ENCODE results near the gene RPS6KA4.
"Not testable (repeated sequence)": the region's sequence is repeated elsewhere in the genome, so short reads cannot be mapped to it uniquely, and the experiment has no call there.

The RPS6KA4 gene

DNA sequence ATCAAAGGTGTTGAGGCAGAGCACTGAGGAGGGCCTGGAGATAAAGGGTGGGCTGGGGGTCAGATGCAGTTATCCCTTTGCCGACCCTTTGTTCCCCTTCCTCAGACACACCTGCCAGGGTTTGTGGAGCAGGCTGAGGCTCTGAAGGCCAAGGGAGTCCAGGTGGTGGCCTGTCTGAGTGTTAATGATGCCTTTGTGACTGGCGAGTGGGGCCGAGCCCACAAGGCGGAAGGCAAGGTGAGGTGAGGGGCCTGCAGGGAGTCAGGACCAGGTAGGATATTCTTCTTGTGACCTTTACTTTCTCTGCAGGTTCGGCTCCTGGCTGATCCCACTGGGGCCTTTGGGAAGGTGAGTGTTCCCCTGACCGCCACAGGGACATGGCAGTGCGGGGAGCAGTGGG lies 38.4 kb upstream of the RPS6KA4 start:
- Mint-ChIP-seq H3K9me3 (no peaks in the 10 kb centered on the region), H3K27ac (no peak overlapping the region), H3K4me1 (peaks cover 28 to 49% of the 10 kb centered on the region in 2 donors), H3K36me3 (peaks cover 51 to 53% of the 10 kb centered on the region in 2 donors), H3K4me3 (no peak overlapping the region), H3K27me3 (no peaks in the 10 kb centered on the region)
- DNase-seq: no peak
- no peak for ATAC-seq (replicated peaks)

DNA sequence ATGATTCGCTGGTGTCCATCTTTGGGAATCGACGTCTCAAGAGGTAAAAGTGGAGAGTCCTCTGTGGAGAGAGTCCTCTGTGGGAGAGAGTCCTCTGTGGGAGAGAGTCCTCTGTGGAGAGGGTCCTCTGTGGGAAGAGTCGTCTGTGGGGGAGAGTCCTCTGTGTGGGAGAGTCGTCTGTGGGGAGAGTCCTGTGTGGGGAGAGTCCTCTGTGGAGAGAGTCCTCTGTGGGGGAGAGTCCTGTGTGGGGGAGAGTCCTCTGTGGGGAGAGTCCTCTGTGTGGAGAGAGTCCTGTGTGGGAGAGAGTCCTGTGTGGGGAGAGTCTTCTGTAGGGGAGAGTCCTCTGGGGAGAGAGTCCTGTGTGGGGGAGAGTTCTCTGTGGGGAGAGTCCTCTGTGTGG lies 37.9 kb upstream of the RPS6KA4 start:
- H3K27ac Mint-ChIP-seq: no peak overlapping the region
- ATAC-seq (replicated peaks): no peak

DNA sequence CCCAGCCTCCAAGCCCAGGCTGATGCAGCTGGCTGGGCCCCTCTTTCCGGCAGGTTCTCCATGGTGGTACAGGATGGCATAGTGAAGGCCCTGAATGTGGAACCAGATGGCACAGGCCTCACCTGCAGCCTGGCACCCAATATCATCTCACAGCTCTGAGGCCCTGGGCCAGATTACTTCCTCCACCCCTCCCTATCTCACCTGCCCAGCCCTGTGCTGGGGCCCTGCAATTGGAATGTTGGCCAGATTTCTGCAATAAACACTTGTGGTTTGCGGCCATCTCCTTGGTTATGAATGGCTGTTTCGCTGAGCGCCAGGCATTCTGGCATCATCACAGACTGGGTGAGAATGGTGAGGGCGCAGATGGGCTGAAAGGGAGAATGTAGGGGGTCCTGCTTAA lies 37.4 kb upstream of the RPS6KA4 start:
- H3K27me3 Mint-ChIP-seq: no peaks in the 10 kb centered on the region
- H3K4me3 Mint-ChIP-seq: no peak overlapping the region
- DNase-seq (no peak), ATAC-seq (replicated peaks) (no peak)
- H3K4me1 Mint-ChIP-seq: peaks cover 24 to 42% of the 10 kb centered on the region in 2 donors
- H3K27ac Mint-ChIP-seq: no peak overlapping the region
- H3K9me3 Mint-ChIP-seq: no peaks in the 10 kb centered on the region
- peaks cover 47 to 49% of the 10 kb centered on the region in 2 donors for H3K36me3 Mint-ChIP-seq

More for the DNA sequence above, 37.9 kb upstream of the RPS6KA4 start:
- Mint-ChIP-seq H3K36me3 (peaks cover 51 to 53% of the 10 kb centered on the region in 2 donors), H3K27me3 (no peaks in the 10 kb centered on the region), H3K9me3 (no peaks in the 10 kb centered on the region), H3K4me3 (no peak overlapping the region), H3K4me1 (peaks cover 28 to 47% of the 10 kb centered on the region in 2 donors)
- DNase-seq: no peak

DNA sequence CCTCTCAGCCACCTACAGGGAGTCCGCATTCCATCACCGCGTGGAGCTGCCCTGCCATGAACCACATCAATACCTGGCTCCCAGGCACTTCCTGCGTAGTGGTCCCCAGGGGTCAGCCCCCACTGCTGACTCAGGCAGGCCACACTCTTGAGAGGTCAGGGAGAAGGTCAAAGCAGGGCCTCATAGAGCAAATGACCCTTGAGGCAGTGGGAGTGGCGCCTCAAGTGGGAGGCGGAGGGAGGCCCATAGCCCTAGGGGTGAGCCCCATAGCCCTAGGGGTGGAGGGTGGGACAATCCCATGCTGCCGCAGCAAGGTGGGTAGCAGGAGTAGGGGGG lies 36.1 kb upstream of the RPS6KA4 start:
- no peak for ATAC-seq (replicated peaks)
- peaks cover 18 to 30% of the 10 kb centered on the region in 2 donors for H3K4me1 Mint-ChIP-seq
- no peaks in the 10 kb centered on the region for H3K27me3 Mint-ChIP-seq
- no peak for DNase-seq
- H3K9me3 Mint-ChIP-seq: peaks cover 0 to 2% of the 10 kb centered on the region in 2 donors
- no peak overlapping the region for H3K4me3 Mint-ChIP-seq
- peaks cover 37 to 41% of the 10 kb centered on the region in 2 donors for H3K36me3 Mint-ChIP-seq
- H3K27ac Mint-ChIP-seq: no peak overlapping the region

DNA sequence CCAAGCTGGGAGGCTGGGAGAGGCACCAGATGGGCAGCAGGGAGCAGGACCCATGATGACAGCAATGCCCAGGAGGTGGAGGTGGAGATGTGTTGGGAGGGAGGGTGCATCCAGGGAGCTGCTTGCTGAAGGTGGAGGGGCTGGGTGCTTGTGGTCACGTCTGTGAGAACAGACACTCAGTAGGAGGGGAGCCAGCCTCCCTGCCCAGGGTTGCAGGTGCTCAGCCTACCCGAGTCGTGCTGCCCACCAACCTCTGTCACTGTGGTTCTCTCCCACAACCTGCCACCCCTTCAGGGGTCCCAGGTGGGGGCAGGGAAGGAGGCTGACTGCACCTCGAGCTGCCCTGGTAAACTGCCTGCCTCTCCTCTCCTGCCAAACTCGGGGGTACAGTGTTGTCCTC lies 35.6 kb upstream of the RPS6KA4 start:
- H3K4me3 Mint-ChIP-seq: no peak overlapping the region

DNA sequence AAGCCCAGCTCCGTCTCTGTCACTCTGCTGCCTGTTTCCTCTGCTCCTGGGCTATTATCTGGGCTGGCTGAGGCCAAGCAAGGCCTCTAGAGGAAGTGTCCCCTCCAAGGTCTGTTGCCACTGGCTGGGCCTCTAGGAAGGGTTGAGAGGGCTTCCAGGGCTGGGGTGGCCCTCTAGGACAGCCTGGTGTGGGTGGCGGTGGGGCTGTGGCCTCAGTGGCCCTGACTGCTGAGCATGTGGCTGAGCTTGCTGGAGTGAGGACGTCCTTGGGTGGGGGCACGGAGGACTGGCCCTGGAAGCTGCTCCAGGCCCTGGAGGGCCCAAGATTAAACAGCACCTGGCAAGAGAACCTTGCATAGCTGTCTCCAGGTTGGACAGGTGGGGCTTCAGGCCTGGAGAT lies 35.0 kb upstream of the RPS6KA4 start:
- not testable (repeated sequence) for H3K4me3 Mint-ChIP-seq; ATAC-seq (replicated peaks); H3K27ac Mint-ChIP-seq; DNase-seq; H3K27me3 Mint-ChIP-seq; H3K9me3 Mint-ChIP-seq
- peaks cover 15 to 20% of the 10 kb centered on the region in 2 donors for H3K4me1 Mint-ChIP-seq
- peaks cover 32 to 38% of the 10 kb centered on the region in 2 donors for H3K36me3 Mint-ChIP-seq

More for the DNA sequence above, 35.6 kb upstream of the RPS6KA4 start:
- Mint-ChIP-seq H3K4me1 (peaks cover 16 to 25% of the 10 kb centered on the region in 2 donors), H3K36me3 (peaks cover 33 to 41% of the 10 kb centered on the region in 2 donors), H3K9me3 (peaks cover 0 to 2% of the 10 kb centered on the region in 2 donors), H3K27me3 (no peaks in the 10 kb centered on the region), H3K27ac (no peak overlapping the region)
- no peak for ATAC-seq (replicated peaks)
- no peak for DNase-seq

DNA sequence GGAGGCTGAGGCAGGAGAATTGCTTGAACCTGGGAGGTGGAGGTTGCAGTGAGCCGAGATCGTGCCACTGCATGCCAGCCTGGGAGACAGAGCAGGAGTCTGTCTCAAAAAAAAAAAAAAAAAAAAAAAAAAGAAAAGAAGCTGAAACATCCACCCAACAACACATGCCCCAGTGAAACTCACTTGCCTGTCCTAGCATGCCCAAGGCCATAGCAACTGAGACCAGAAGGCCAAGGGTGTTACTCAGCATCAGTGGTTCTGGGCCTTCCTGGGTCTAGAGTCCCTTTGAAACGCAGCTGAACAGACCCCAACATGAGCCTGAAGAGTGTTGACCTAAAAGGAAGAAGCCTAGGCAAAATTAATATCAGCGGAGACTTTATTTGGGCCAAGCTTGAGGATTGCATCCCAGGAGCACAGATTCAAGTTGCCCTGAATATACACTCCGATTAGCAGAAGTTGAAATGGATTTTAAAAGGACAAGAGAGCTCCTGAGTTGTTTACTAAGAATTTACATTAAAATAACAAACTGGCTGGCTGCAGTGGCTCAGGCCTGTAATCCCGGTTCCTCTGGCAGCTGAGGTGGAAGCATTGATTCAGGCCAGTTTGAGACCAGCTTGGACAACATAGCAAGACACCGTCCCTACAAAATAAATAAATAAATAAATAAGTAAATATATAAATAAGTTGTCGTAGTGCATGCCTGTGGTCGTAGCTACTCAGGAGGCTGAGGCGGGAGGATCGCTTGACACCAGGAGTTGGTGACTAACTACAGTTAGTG lies 34.1 kb upstream of the RPS6KA4 start:
- DNase-seq: no peak
- Mint-ChIP-seq H3K4me1 (peaks cover 9 to 11% of the 10 kb centered on the region in 2 donors), H3K4me3 (no peak overlapping the region)

DNA sequence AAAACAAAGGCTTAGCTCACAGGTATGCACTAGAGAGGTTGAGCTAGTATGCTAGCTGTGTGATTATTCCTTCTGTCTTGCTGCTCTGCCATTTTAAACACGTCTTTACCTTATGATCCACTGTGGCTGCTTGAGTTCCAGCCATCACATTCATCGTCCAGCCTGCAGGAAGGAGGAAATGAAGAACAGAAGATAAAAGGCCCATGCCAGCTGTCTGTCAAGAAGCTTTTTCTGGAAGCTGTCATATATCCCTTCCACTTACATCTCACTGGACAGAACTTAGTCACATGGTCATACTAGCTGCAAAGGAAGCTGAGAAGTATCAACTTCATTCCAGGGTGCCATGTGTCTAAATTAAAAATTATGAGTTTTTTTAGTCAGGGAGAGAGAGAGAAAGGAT lies 31.6 kb upstream of the RPS6KA4 start:
- no peak overlapping the region for H3K4me3 Mint-ChIP-seq
- ATAC-seq (replicated peaks) (no peak), DNase-seq (no peak)
- peaks cover 0 to 2% of the 10 kb centered on the region in 2 donors for H3K9me3 Mint-ChIP-seq
- no peaks in the 10 kb centered on the region for H3K27me3 Mint-ChIP-seq
- H3K36me3 Mint-ChIP-seq: peaks cover 4 to 5% of the 10 kb centered on the region in 2 donors
- H3K27ac Mint-ChIP-seq: no peak overlapping the region
- H3K4me1 Mint-ChIP-seq: peaks cover 10 to 18% of the 10 kb centered on the region in 2 donors

More for the DNA sequence above, 34.1 kb upstream of the RPS6KA4 start:
- Mint-ChIP-seq H3K27me3 (no peaks in the 10 kb centered on the region), H3K27ac (no peak overlapping the region), H3K36me3 (peaks cover 24 to 30% of the 10 kb centered on the region in 2 donors), H3K9me3 (peaks cover 0 to 2% of the 10 kb centered on the region in 2 donors)
- ATAC-seq (replicated peaks): no peak

DNA sequence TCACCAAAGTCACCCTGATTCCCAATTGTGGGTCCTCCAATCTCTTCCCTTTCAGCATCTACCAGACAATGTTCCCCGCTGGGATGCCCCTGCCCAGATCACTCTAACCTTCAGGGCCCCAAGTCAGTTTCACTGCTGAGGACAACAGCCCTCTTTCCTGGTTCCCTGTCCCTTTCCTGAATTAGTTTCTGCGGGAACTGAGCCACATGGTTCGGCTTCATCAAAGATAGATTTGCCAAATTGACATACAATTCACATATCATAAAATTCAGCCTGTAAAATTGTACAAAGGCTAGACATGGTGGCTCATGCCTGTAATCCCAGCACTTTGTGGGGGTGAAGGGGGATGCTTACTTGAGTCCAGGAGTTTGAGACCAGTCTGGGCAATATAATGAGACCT lies 31.0 kb upstream of the RPS6KA4 start:
- no peak overlapping the region for H3K4me3 Mint-ChIP-seq
- ATAC-seq (replicated peaks): no peak

DNA sequence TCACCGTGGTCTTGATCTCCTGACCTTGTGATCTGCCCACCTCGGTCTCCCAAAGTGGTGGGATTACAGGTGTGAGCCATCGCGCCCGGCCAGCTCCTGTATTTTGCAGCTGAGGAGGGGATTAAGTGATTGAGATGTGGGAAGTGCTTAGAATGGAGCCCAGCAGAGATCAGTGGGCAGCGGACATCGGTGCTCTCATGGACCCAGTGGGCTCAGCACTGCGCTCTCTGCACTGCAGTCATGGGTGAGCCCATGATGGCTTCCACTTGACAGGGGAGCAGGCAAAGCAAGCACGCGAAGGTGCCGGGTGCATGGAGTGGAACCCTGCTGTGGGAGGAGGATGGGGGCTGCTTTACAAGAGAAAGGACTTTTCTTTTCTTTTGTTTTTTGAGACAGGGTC lies 28.1 kb upstream of the RPS6KA4 start:
- Mint-ChIP-seq H3K9me3 (peaks cover 0 to 2% of the 10 kb centered on the region in 2 donors), H3K27me3 (no peaks in the 10 kb centered on the region), H3K4me3 (no peak overlapping the region), H3K4me1 (peaks cover 23 to 32% of the 10 kb centered on the region in 2 donors), H3K27ac (no peak overlapping the region), H3K36me3 (peaks cover 3 to 5% of the 10 kb centered on the region in 2 donors)
- ATAC-seq (replicated peaks) (no peak), DNase-seq (no peak)

More for the DNA sequence above, 31.0 kb upstream of the RPS6KA4 start:
- H3K4me1 Mint-ChIP-seq: peaks cover 10 to 18% of the 10 kb centered on the region in 2 donors
- H3K36me3 Mint-ChIP-seq: peaks cover 2 to 4% of the 10 kb centered on the region in 2 donors
- H3K27me3 Mint-ChIP-seq: no peaks in the 10 kb centered on the region
- peaks cover 0 to 2% of the 10 kb centered on the region in 2 donors for H3K9me3 Mint-ChIP-seq
- DNase-seq: no peak
- H3K27ac Mint-ChIP-seq: no peak overlapping the region

DNA sequence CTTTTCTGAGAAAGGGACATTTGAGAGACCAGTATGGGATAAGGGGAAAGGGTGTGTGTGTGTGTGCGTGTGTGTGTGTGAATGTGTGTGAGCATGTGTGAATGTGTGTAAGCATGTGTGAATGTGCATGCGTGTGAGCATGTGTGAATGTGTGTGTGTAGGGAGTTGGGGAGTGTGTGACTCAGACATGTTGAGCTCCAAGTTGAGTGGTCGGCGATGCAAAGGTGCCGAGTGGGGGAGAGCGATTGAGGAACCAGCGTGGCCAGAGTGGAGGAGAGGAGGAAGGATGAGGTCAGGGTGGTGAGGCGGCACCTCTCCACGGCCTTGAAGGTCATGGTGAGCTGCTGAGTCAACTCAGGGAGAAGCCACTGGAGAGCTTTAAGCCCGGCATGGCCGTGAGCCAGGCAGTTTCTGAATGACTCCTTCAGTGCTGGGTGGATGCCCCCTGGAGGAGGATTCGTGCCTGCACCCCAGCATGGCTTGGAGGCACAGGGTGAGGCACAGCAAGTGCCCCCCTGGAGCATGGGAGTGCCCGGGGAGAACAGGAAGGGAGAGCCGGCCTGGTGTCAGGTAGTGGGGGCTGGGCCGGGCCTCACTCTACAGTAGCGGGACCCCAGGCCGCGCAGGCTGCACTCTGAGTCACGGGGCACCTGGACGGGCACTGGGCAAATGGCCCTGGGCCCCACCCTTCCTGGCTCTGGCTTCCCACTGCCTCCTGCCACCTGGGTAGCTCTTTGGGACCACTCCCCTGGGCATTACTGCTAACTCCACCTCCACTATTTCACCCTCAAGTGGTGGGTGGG lies 27.2 kb upstream of the RPS6KA4 start:
- Mint-ChIP-seq H3K27me3 (no peaks in the 10 kb centered on the region), H3K9me3 (peaks cover 0 to 2% of the 10 kb centered on the region in 2 donors), H3K4me3 (peak overlapping the region; percentile 3 to 4), H3K4me1 (peaks cover 23 to 39% of the 10 kb centered on the region in 2 donors), H3K27ac (peak overlapping the region; percentile 25), H3K36me3 (peaks cover 4 to 5% of the 10 kb centered on the region in 2 donors)
- DNase-seq (peak; percentile 90), ATAC-seq (replicated peaks) (peak; percentile 79 to 82)

DNA sequence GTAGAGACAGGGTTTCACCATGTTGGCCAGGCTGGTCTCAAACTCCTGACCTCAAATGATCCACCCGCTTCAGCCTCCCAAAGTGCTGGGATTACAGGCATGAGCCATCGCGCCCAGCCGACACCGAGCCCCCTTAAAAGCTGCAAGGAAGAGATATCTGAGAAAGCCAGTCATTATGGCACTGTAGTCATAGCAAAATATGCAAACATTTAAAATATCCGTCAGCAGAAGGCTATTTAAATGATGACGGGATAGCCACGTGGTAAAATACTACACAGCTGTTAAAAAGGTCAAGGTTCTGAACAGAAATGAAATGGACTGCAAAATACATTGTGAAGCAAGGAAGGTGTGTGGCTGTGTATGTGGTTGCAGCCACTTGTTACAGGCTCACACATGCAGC lies 25.4 kb upstream of the RPS6KA4 start:
- Mint-ChIP-seq H3K36me3 (peaks cover 8 to 11% of the 10 kb centered on the region in 2 donors), H3K4me3 (no peak overlapping the region), H3K4me1 (peaks cover 23 to 39% of the 10 kb centered on the region in 2 donors), H3K9me3 (no peaks in the 10 kb centered on the region), H3K27me3 (no peaks in the 10 kb centered on the region), H3K27ac (no peak overlapping the region)
- DNase-seq (no peak), ATAC-seq (replicated peaks) (no peak)

DNA sequence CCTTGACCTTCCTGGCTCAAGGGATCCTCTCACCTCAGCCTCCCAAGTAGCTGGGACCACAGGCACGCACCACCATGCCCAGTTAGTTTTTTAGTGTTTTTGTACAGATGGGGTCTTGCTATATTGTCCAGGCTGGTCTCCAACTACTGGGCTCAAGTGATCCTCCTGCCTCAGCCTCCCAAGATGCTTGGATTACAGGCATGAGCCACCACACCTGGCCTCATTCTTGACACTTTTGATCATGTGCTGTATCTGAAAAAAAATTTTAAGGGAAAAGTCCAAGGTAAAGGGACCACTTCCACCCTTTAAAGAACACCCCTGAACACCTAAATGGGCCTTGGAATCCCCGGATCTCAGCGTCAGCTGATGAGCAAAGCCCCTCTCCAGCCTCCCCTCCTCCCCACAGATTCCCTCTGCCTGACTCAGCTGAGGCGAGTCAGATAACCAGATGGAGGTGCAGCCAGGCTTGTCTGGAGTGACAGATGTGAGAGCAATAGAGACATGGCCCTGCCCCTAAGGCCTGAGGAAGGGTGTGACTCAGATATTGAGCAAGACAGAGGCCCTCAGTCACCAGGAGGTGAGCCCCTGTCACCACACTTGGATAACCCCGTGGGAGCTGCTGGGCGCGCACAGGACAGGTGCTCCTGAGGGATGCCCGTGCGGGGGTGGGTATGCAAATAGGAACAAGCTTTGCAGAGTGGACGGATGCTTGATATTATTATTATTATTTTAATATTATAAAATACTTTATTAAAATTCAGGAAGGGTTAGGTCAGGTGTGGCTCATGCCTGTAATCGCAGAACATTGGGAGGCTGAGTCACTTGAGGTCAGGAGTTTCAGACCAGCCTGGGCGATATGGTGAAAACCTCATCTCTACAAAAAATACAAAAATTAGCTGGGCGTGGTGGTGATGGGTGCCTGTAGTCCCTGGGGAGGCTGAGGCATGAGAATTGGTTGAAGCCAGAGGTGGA lies 23.9 kb upstream of the RPS6KA4 start:
- DNase-seq: peak; percentile 82
- peaks cover 8 to 16% of the 10 kb centered on the region in 2 donors for H3K36me3 Mint-ChIP-seq
- peak; percentile 82 to 83 for ATAC-seq (replicated peaks)
- H3K4me1 Mint-ChIP-seq: peaks cover 27 to 52% of the 10 kb centered on the region in 2 donors
- peak overlapping the region; percentile 67 to 79 for H3K4me3 Mint-ChIP-seq
- H3K27ac Mint-ChIP-seq: peak overlapping the region; percentile 94
- no peaks in the 10 kb centered on the region for H3K27me3 Mint-ChIP-seq
- H3K9me3 Mint-ChIP-seq: no peaks in the 10 kb centered on the region
